Liver (tissue), 9 donors: ENCODE data around the gene PHF19. TPM values are rescaled to one million over a fixed set of nuclear protein-coding genes. Genes with fewer than 3 reads are reported as not detected.

ENCODE experiments used
- DNase-seq: peaks from one replicate; pipeline ENCODE4 v3.0.0-alpha.2; 2017; ENCODE audit warnings: low spot score
- H3K27ac ChIP-seq, 2 donors: one replicate each; pipeline ENCODE4 v1.7.0; 2013; ENCODE audit warnings: inconsistent platforms in 2 of 2, low read length in 2 of 2, control low read depth in 1 of 2, low read depth in 1 of 2, mild to moderate bottlenecking in 1 of 2
- H3K27me3 ChIP-seq, 4 donors: one replicate each; pipeline versions ENCODE4 v1.6.1 to v1.7.0; 2013; ENCODE audit warnings: low read length in 3 of 4, inconsistent platforms in 1 of 4, mild to moderate bottlenecking in 1 of 4, moderate library complexity in 1 of 4; ENCODE audit not compliant: control insufficient read depth in 4 of 4, insufficient read depth in 4 of 4
- H3K36me3 ChIP-seq, 4 donors: one replicate each; pipeline versions ENCODE4 v1.6.1 to v1.7.0; 2013; ENCODE audit warnings: low read length in 3 of 4, mild to moderate bottlenecking in 3 of 4, low read depth in 1 of 4, moderate library complexity in 1 of 4; ENCODE audit not compliant: control insufficient read depth in 4 of 4, insufficient read depth in 3 of 4
- H3K4me1 ChIP-seq, 4 donors: one replicate each; pipeline versions ENCODE4 v1.6.1 to v1.7.0; 2013; ENCODE audit warnings: low read length in 3 of 4, mild to moderate bottlenecking in 3 of 4, moderate library complexity in 1 of 4; ENCODE audit not compliant: control insufficient read depth in 4 of 4, insufficient read depth in 4 of 4
- H3K4me3 ChIP-seq, 3 donors: one replicate each; pipeline versions ENCODE4 v1.6.1 to v1.7.0; 2013; ENCODE audit warnings: low read length in 3 of 3, control low read depth in 1 of 3, low read depth in 1 of 3, mild to moderate bottlenecking in 1 of 3
- H3K9ac ChIP-seq, 2 donors: one replicate each; pipeline ENCODE4 v1.7.0; 2013; ENCODE audit warnings: low read length in 2 of 2, mild to moderate bottlenecking in 2 of 2, moderate library complexity in 2 of 2, control low read depth in 1 of 2, low read depth in 1 of 2
- H3K9me3 ChIP-seq, 4 donors: one replicate each; pipeline versions ENCODE4 v1.6.1 to v1.7.0; 2013; ENCODE audit warnings: low read length in 3 of 4; ENCODE audit not compliant: control insufficient read depth in 4 of 4
- ATF3 ChIP-seq: IDR thresholded peaks from 2 replicates; pipeline ENCODE4 v1.6.1; 2016; ENCODE audit warnings: antibody characterized with exemption
- EGR1 ChIP-seq, 2 donors: IDR thresholded peaks; 2 replicates each; pipeline ENCODE4 v1.6.1; 2016 to 2018; ENCODE audit warnings: antibody characterized with exemption in 2 of 2, low read depth in 2 of 2
- FOXA1 ChIP-seq: IDR thresholded peaks from 2 replicates; pipeline ENCODE4 v1.6.1; 2016; ENCODE audit warnings: antibody characterized with exemption
- FOXA2 ChIP-seq: IDR thresholded peaks from 2 replicates; pipeline ENCODE4 v1.6.1; 2016; ENCODE audit warnings: antibody characterized with exemption
- GABPA ChIP-seq, 2 donors: IDR thresholded peaks in 1 of 2; conservative IDR thresholded peaks in 1 of 2; 2 replicates each; pipeline ENCODE4 v1.6.1; 2016; ENCODE audit warnings: antibody characterized with exemption in 2 of 2, mild to moderate bottlenecking in 1 of 2, moderate library complexity in 1 of 2
- HNF4A ChIP-seq, 2 donors: conservative IDR thresholded peaks; 2 replicates each; pipeline ENCODE4 v1.6.1; 2016; ENCODE audit warnings: antibody characterized with exemption in 2 of 2, mild to moderate bottlenecking in 2 of 2
- HNF4G ChIP-seq: IDR thresholded peaks from 2 replicates; pipeline ENCODE4 v1.6.1; 2016; ENCODE audit warnings: antibody characterized with exemption
- JUND ChIP-seq, 2 donors: IDR thresholded peaks; 2 replicates each; pipeline ENCODE4 v1.6.1; 2016; ENCODE audit warnings: antibody characterized with exemption in 2 of 2
- MAX ChIP-seq: IDR thresholded peaks from 2 replicates; pipeline ENCODE4 v1.6.1; 2016; ENCODE audit warnings: antibody characterized with exemption
- NR2F2 ChIP-seq: IDR thresholded peaks from 2 replicates; pipeline ENCODE4 v1.6.1; 2016; ENCODE audit warnings: antibody characterized with exemption
- RAD21 ChIP-seq, 2 donors: IDR thresholded peaks; 2 replicates each; pipeline ENCODE4 v1.6.1; 2016; ENCODE audit warnings: antibody characterized with exemption in 2 of 2, mild to moderate bottlenecking in 2 of 2
- REST ChIP-seq: IDR thresholded peaks from 2 replicates; pipeline ENCODE4 v1.6.1; 2016; ENCODE audit warnings: antibody characterized with exemption, mild to moderate bottlenecking
- RXRA ChIP-seq, 2 donors: IDR thresholded peaks; 2 replicates each; pipeline ENCODE4 v1.6.1; 2017 to 2018; ENCODE audit warnings: antibody characterized with exemption in 2 of 2, mild to moderate bottlenecking in 1 of 2
- SP1 ChIP-seq: IDR thresholded peaks from 2 replicates; pipeline ENCODE4 v1.6.1; 2018; ENCODE audit warnings: antibody characterized with exemption, mild to moderate bottlenecking
- TAF1 ChIP-seq: conservative IDR thresholded peaks from 2 replicates; pipeline ENCODE4 v1.6.1; 2016; ENCODE audit warnings: antibody characterized with exemption, mild to moderate bottlenecking
- YY1 ChIP-seq: IDR thresholded peaks from 2 replicates; pipeline ENCODE4 v1.6.1; 2016; ENCODE audit warnings: antibody characterized with exemption, mild to moderate bottlenecking
- ZBTB33 ChIP-seq: IDR thresholded peaks from 2 replicates; pipeline ENCODE4 v1.6.1; 2016; ENCODE audit warnings: antibody characterized with exemption
- WGBS: extraction: QIAGEN DNeasy Blood & Tissue Kit; methylation state at CpG from one replicate; pipeline ENCODE4 v1.1.7; 2013; 5-methylcytosine and 5-hydroxymethylcytosine counted together
- polyA plus RNA-seq, 2 donors: library from polyadenylated mRNA; stranded (reverse) in 1 of 2; unstranded in 1 of 2; fragments of 200-250 nt in 1 of 2; fragments of >200 nt in 1 of 2; fragmentation: Nextera tagmentation in 1 of 2; extraction: Ambion mirVana in 1 of 2; gene quantifications; one replicate each; pipeline versions ENCODE4 v1.2.1 to v1.2.3, GENCODE V29; 2013 to 2015
- total RNA-seq, 2 donors: library from RNA; depleted of rRNA; stranded (reverse); fragments of >200 nt; gene quantifications; one replicate each; pipeline ENCODE4 v1.2.3, GENCODE V29; 2014
- TF ChIP-seq, protein P1 (sequence below): fragments of 150-350 bp; IDR thresholded peaks from 2 replicates; pipeline ENCODE4 v1.5.1; 2017; ENCODE audit warnings: improper control_type of control experiment, low read depth, low read length; ENCODE audit not compliant: missing input control
- donor health status: healthy.
- donor health status: healthy.
- donor health status: healthy.
- donor health status: healthy.
- donor health status: healthy.

Gene PHF19
- total and polyA plus RNA-seq, 4 donors, result 1.9 to 16.0 (median 3.5) TPM

GRCh38 chr9:120886490-120886967 is 9.5 kb upstream of the PHF19 start:
- Histone ChIP-seq H3K9me3 (no peaks in the 10 kb centered on the region), H3K9ac (no peak overlapping the region), H3K27me3 (no peaks in the 10 kb centered on the region), H3K4me3 (no peak overlapping the region), H3K4me1 (no peaks in the 10 kb centered on the region), H3K27ac (no peak overlapping the region), H3K36me3 (no peaks in the 10 kb centered on the region)
- 78% methylated on average over 8 of the region's 8 CpGs for WGBS
- no peak for TF ChIP-seq EGR1 (IDR thresholded peaks at IDR 0.05; ENCODE audit: low read depth in 2 of 2)
- no peak for TF ChIP-seq RAD21 (IDR thresholded peaks at IDR 0.05)
- no peak for TF ChIP-seq MAX
- TF ChIP-seq, protein P1, sequence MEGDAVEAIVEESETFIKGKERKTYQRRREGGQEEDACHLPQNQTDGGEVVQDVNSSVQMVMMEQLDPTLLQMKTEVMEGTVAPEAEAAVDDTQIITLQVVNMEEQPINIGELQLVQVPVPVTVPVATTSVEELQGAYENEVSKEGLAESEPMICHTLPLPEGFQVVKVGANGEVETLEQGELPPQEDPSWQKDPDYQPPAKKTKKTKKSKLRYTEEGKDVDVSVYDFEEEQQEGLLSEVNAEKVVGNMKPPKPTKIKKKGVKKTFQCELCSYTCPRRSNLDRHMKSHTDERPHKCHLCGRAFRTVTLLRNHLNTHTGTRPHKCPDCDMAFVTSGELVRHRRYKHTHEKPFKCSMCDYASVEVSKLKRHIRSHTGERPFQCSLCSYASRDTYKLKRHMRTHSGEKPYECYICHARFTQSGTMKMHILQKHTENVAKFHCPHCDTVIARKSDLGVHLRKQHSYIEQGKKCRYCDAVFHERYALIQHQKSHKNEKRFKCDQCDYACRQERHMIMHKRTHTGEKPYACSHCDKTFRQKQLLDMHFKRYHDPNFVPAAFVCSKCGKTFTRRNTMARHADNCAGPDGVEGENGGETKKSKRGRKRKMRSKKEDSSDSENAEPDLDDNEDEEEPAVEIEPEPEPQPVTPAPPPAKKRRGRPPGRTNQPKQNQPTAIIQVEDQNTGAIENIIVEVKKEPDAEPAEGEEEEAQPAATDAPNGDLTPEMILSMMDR, result no peak
- TF ChIP-seq HNF4A (conservative IDR thresholded peaks at IDR 0.05), result no peak
- TF ChIP-seq FOXA1, result no peak
- TF ChIP-seq JUND (IDR thresholded peaks at IDR 0.05), result no peak
- no peak for TF ChIP-seq RXRA (IDR thresholded peaks at IDR 0.05)
- TF ChIP-seq NR2F2, result no peak
- TF ChIP-seq FOXA2, result no peak
- TF ChIP-seq ZBTB33, result no peak
- no peak for TF ChIP-seq YY1
- TF ChIP-seq ATF3, result no peak
- TF ChIP-seq GABPA (IDR thresholded peaks at IDR 0.05 in 1 of 2, conservative IDR thresholded peaks at IDR 0.05 in 1 of 2), result no peak
- no peak for TF ChIP-seq HNF4G
- no peak for TF ChIP-seq REST
- TF ChIP-seq SP1, result no peak
- TF ChIP-seq TAF1, result no peak
- no peak for DNase-seq
